Testis (tissue), 3 donors: ENCODE data around the gene SERPINA1. TPM values are rescaled to one million over a fixed set of nuclear protein-coding genes. Genes with fewer than 3 reads are reported as not detected.
"Not testable (repeated sequence)": the region's sequence is repeated elsewhere in the genome, so short reads cannot be mapped to it uniquely, and the experiment has no call there.

Source experiments
- DNase-seq: peaks from one replicate; pipeline ENCODE4 v3.0.0-alpha.2; 2019
- H3K27ac ChIP-seq, 2 donors: fragments of 200-600 bp; sonication (generic); one replicate each; pipeline ENCODE4 v1.5.1; 2019
- H3K27me3 ChIP-seq: fragments of 200-600 bp; sonication (generic); one replicate; pipeline ENCODE4 v1.5.1; 2019
- H3K36me3 ChIP-seq: fragments of 200-600 bp; sonication (generic); one replicate; pipeline ENCODE4 v1.5.1; 2017; ENCODE audit warnings: low read depth; ENCODE audit errors: missing control alignments
- H3K4me1 ChIP-seq: fragments of 200-600 bp; sonication (generic); one replicate; pipeline ENCODE4 v1.5.1; 2019
- H3K4me3 ChIP-seq, 2 donors: fragments of 200-600 bp; sonication (generic); one replicate each; pipeline ENCODE4 v1.5.1; 2017 to 2019
- H3K9me3 ChIP-seq: fragments of 200-600 bp; sonication (generic); one replicate; pipeline ENCODE4 v1.5.1; 2017
- CTCF ChIP-seq, 3 experiments: fragments of 450-650 bp in 2 of 3; fragments of 200-600 bp in 1 of 3; sonication (generic) in 1 of 3; IDR thresholded peaks; one replicate each; pipeline ENCODE4 v1.5.1; 2016 to 2019; ENCODE audit warnings: antibody characterized with exemption in 3 of 3, mild to moderate bottlenecking in 2 of 3, moderate library complexity in 1 of 3
- POLR2A ChIP-seq: fragments of 450-650 bp; IDR thresholded peaks from one replicate; pipeline ENCODE4 v1.6.1; 2017; ENCODE audit warnings: antibody characterized with exemption, mild to moderate bottlenecking, moderate library complexity
- WGBS, 2 donors: methylation state at CpG; one replicate each; pipeline ENCODE4 v1.1.5; 2018; 5-methylcytosine and 5-hydroxymethylcytosine counted together
- intact Hi-C: fragments of 100-400 bp; cut with DNase I; formaldehyde crosslinking; loops from one replicate; pipeline ENCODE4 v1.15.1; 2023; ENCODE audit warnings: low total_unique reads
- polyA plus RNA-seq: library from polyadenylated mRNA; stranded (reverse); fragments of 350-450 nt; fragmentation: Illumina TruSeq; extraction: RNeasy Lipid Tissue Mini Kit (QIAGEN cat#74804); gene quantifications from one replicate; pipeline ENCODE4 v1.2.3, GENCODE V29; 2014; ENCODE audit warnings: low read depth, low replicate concordance; ENCODE audit not compliant: insufficient read depth
- total RNA-seq, 2 donors: library from RNA; depleted of rRNA; stranded (reverse); fragments of >200 nt; gene quantifications; one replicate each; pipeline ENCODE4 v1.2.3, GENCODE V29; 2016

The SERPINA1 gene
- total and polyA plus RNA-seq, 3 donors from 2014 or later: 1.0 to 123 (median 2.2) TPM

GRCh38 chr14:94374116-94374515 is 14.3 kb downstream of the SERPINA1 start:
- no peak overlapping the region for H3K4me3 ChIP-seq
- H3K27ac ChIP-seq: no peak overlapping the region
- TF ChIP-seq CTCF (IDR thresholded peaks at IDR 0.05): no peak
- no peak for TF ChIP-seq POLR2A
- H3K27me3 ChIP-seq: no peaks in the 10 kb centered on the region
- no peaks in the 10 kb centered on the region for H3K36me3 ChIP-seq
- H3K4me1 ChIP-seq: no peaks in the 10 kb centered on the region
- intact Hi-C loops: no loop called here
- no peak for DNase-seq
- H3K9me3 ChIP-seq: no peaks in the 10 kb centered on the region
- 90 to 96% methylated on average over 6 of the region's 6 CpGs for WGBS, 2 donors

- no peaks in the 10 kb centered on the region for H3K9me3 ChIP-seq
- TF ChIP-seq CTCF (IDR thresholded peaks at IDR 0.05): no peak
- no peak for TF ChIP-seq POLR2A
- no peaks in the 10 kb centered on the region for H3K4me1 ChIP-seq
- no peak for DNase-seq
- no peak overlapping the region for H3K27ac ChIP-seq
- no peak overlapping the region for H3K4me3 ChIP-seq
- intact Hi-C loops: no loop called here
- no peaks in the 10 kb centered on the region for H3K27me3 ChIP-seq
- H3K36me3 ChIP-seq: no peaks in the 10 kb centered on the region
- 71 to 87% methylated on average over 8 of the region's 8 CpGs for WGBS, 2 donors
Observed at GRCh38 chr14:94373708-94374107, 14.7 kb downstream of the SERPINA1 start.

DNA sequence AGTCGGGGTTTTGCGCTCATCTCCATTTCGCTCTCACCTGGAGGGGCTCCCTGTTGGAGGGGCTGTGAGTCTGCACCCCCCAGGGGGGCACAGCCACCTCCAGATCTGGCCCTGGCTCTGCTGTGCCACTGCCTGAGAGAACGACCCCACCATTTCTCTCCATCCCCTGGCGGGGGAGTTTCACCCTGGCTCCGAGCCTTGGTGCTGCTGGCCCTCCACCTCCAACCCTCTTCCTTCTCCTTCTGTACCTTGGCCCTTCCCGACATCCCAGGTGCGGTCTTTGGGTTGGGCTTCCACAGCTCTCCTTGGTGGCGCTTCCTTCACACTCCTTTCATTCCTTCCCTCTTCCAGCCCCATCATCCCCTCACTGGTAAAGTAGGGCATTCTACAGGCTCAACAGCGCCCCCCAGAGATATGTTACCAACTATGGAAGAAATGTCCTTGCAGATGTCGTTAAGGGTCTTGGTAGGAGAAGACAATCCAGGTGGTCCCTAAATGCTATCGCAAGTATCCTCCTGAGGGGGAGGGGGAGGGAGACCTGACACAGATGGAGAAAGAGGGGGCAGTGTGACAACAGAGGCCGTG is 16.3 kb downstream of the SERPINA1 start:
- no peak for DNase-seq
- Histone ChIP-seq H3K36me3 (no peaks in the 10 kb centered on the region), H3K4me3 (no peak overlapping the region), H3K27ac (no peak overlapping the region), H3K9me3 (no peaks in the 10 kb centered on the region), H3K27me3 (no peaks in the 10 kb centered on the region), H3K4me1 (no peaks in the 10 kb centered on the region)
- no peak for TF ChIP-seq POLR2A
- TF ChIP-seq CTCF (IDR thresholded peaks at IDR 0.05): no peak
- 84 to 86% methylated on average over 13 of the region's 13 CpGs for WGBS, 2 donors
- intact Hi-C loops: no loop called here

DNA sequence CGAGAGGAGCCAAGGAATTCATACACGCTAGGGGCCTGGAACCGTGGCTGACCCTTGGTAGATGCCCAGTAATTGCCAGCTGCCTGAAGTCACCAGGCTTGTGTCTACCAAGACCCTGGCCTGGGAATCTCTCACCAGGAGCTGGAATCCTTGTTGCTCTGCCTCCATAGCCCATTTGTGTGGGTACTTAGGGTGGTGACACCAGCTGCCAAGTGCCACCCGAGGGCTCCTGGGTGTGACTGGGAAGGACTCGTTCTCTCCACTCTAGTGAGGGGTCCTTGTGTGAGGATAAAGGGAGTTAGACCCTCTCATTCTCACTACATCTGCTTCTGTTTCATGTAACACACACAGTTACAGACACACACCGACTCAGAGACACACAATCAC is 17.9 kb downstream of the SERPINA1 start:
- Histone ChIP-seq H3K4me3 (no peak overlapping the region), H3K9me3 (no peaks in the 10 kb centered on the region), H3K27ac (no peak overlapping the region), H3K4me1 (no peaks in the 10 kb centered on the region), H3K36me3 (no peaks in the 10 kb centered on the region), H3K27me3 (no peaks in the 10 kb centered on the region)
- WGBS, 2 donors: 82 to 94% methylated on average over 3 to 6 of the region's 6 CpGs
- DNase-seq: no peak
- no peak for TF ChIP-seq CTCF (IDR thresholded peaks at IDR 0.05)
- TF ChIP-seq POLR2A: no peak
- intact Hi-C loops: no loop called here

DNA sequence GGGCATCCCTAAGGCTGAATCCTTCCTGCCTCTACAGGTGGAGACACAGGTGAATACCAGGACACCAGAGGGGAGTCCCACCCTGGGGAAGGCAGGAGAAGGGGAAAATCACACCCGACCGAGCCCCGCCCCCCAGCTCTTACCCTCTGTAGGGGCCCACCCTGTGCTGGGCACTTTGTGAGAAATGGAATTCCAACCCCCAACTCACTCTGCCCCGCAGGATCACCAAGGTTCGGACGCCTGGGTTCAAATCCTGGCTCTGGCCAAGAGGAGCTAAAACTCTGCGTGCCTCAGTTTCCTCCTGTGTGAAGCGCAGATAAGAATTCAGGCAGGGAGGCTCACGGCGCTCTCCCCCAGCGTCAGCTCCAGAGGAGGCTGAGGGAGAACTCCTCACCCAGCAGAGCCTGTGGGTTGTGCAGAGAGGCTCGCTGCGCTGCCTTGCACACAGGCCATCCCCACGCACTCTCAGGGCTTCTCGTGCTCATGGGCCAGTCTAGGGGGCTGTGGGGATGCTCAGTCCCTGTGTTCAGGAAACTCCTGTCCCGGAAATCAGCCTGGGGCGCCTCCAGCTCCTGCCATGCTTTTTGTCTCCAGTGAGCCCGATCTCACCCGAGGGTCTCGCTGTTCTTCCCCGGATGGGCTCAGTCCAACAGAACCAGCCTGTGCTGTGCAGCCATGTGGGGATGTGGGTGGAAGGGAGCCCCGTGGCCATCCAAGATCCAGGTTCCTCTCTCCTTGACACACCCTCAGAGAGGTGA is 18.5 kb downstream of the SERPINA1 start:
- H3K27ac ChIP-seq, H3K4me1 ChIP-seq, H3K27me3 ChIP-seq, intact Hi-C loops, H3K4me3 ChIP-seq, H3K36me3 ChIP-seq, DNase-seq, H3K9me3 ChIP-seq: not testable (repeated sequence)
- 80 to 93% methylated on average over 5 to 17 of the region's 22 CpGs for WGBS, 2 donors
